GM19043 (cell line): ENCODE results near the gene ACSL5.
"Not testable (repeated sequence)": the region's sequence is repeated elsewhere in the genome, so short reads cannot be mapped to it uniquely, and the experiment has no call there.

ENCODE experiments used
- ATAC-seq: cut with Tn5 transposase; IDR thresholded peaks from one replicate; pipeline ENCODE4 v1.9.1; 2021; ENCODE audit warnings: low read depth; ENCODE audit not compliant: unreplicated experiment

The ACSL5 gene

DNA sequence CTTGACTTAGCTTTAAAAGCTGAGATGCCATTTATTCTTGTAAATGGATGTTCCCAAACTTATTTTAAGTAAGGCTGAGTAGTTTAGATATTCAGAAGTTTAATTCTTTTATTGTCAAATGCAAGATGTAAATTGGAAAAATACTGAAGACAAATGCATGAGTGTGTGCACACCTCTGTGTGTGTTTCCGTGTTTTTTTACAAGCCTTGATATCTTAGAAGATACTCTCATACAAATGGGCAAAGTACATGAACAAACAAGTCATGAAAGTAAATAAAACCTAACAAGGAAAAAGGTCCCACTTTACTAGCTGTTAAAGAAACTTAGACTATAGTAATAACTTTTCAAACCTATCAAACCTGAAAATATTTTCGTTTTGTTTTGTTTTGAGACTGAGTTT is 29.0 kb downstream of the ACSL5 start:
- no peak for ATAC-seq

DNA sequence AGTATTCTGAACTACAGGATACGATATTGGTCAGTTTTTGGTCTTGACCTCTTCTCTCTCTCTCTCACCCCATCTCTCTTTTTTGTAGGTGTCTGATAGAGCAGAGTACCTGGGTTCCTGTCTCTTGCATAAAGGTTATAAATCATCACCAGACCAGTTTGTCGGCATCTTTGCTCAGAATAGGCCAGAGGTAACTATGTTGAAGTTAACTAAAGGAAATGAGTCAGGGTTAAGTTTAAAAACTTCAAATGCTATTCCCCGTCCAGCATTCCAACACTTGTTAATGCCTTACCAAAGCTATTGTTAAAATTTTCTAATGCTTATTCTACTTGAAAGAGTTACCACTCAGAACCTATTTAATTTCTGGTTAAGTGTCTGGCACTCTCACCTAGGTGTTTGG is 30.7 kb downstream of the ACSL5 start:
- ATAC-seq: no peak

DNA sequence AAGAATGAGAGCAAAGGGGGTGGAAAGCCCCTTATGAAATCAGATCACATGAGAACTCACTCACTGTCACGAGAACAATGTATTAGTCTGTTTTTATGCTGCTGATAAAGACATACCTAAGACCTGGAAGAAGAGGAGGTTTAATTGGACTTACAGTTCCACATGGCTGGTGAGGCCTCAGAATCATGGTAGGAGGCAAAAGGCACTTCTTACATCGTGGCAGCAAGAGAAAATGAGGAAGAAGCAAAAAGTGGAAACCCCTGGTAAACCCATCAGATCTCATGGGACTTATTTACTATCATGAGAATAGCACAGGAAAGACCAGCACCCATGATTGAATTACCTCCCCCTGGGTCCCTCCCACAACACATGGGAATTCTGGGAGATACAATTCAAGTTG is 32.9 kb downstream of the ACSL5 start:
- not testable (repeated sequence) for ATAC-seq

- ATAC-seq: no peak
Measured at GRCh38 chr10:112407696-112408095, 33.8 kb downstream of the ACSL5 start.

DNA sequence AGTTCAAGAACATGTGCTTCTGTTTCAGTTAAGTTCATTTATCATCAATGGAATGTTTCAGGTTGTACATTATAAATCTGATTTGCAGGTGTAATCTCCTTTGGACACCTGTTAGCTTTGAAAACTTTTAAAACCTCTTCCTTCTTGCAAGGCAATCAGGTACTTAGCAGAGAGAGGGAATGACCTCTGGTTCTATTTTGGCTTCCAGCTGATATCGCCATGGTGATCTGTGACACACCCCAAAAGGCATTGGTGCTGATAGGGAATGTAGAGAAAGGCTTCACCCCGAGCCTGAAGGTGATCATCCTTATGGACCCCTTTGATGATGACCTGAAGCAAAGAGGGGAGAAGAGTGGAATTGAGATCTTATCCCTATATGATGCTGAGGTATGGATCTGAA is 35.4 kb downstream of the ACSL5 start:
- no peak for ATAC-seq

- ATAC-seq: no peak
Measured at GRCh38 chr10:112409755-112410154, 35.8 kb downstream of the ACSL5 start.

- ATAC-seq: no peak
Measured at GRCh38 chr10:112412696-112413095, 38.8 kb downstream of the ACSL5 start.

DNA sequence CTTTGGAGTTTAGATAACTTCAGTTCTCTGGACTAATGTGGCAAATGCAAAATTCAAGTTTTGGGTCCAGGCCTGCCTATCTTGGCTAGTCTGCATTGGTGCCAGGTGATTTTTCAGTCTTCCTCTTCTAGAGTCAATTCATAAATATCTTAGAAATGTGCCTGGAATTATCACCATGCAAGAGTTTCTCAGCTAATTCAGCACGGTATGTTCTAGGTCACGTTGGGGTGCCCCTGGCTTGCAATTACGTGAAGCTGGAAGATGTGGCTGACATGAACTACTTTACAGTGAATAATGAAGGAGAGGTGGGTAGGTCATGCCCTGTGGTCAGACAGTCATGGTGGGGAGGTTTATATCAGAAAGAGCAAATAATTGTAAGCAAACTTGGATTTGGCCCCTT is 47.8 kb downstream of the ACSL5 start:
- ATAC-seq: no peak

- ATAC-seq: no peak
Measured at GRCh38 chr10:112424651-112425050, 50.7 kb downstream of the ACSL5 start.

DNA sequence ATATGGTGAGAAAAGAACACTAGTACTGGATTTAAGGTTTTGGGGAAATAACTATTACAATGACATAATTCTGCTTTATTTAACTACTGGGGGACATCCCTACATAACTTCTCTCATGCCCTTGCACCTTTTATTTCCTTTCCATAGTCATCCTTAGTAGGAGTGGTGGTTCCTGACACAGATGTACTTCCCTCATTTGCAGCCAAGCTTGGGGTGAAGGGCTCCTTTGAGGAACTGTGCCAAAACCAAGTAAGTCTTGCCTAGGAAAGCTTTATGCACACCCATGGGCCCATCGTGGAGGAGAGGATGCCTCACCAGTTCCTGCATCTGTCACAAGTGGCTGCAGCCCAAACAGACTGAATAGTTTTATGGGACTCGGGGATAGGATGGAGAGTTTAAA is 52.2 kb downstream of the ACSL5 start:
- ATAC-seq: no peak

- ATAC-seq: no peak
Measured at GRCh38 chr10:112429147-112429546, 55.2 kb downstream of the ACSL5 start.

DNA sequence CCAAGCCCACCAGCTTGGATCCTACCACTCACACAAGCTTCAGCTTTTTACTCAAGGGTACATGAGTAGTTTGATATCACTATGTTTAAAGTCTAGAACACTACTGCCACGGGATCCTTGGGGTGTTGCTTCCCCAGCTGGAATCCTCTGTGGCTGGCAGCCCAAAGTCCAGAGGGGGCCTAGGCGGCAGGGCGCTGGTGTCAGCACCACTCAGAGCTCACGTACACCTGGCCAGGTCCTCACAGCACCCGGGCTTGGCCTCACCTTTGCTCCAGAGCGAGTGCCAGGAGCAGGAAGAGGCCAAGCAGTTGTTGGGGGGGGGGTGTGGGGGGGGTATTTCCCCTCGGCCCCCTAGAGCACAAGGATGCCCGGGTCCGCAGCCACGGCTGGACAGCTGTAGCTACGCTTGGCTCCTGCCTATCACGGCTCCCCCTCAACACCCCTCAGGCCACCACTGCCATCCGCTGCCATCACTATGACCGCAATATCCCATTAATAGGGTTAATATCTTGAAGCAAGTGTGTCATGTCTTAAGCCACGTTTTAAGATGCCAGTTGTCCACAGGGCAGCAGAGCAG is 55.8 kb downstream of the ACSL5 start:
- ATAC-seq: no peak

DNA sequence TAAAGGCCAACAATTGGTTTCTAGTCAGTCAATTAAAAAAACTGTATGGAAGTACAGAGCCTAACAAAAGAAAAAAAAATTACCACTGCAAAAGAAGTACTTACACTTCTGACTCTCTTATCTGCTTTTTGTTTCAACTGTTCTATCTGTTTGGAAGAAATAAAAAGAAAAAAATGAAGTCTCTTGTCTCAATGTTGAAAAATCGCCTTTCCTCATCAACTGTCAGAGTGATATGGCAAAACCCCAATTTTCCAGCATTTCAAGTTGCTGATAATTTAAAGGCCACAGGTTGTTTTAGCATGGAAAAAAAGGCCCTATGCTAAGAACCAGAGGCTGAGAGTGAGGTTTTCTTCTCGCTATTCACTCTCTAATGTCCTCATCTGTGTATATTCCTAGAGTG is 59.2 kb downstream of the ACSL5 start:
- no peak for ATAC-seq

DNA sequence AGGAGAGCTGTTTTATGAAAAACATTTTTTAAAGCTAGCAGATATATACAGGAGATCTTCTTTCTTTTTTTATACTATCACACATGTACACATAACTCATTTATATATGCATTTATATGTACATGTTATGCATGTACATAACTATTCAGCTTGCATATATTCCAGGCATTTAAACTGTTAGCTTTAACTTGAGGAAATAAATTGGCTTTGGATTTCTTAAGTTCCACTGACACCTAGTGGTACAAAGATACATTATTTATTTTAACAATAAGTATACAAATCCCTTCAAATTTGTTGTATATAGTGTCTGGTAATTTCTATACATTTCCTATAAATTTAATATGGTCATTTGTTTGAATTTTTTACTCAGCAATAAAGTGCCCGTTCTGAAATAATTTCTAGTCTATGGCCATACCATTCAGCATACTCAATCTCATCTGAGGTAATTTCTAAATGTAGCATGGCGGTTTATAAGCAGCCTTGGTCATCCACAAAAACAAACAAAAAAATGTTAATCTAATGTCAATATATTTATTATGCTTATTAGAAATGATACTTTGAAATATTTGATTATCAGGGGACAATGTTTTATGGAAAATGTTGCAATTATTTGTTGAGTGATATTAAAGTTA is 61.2 kb downstream of the ACSL5 start:
- ATAC-seq: no peak

DNA sequence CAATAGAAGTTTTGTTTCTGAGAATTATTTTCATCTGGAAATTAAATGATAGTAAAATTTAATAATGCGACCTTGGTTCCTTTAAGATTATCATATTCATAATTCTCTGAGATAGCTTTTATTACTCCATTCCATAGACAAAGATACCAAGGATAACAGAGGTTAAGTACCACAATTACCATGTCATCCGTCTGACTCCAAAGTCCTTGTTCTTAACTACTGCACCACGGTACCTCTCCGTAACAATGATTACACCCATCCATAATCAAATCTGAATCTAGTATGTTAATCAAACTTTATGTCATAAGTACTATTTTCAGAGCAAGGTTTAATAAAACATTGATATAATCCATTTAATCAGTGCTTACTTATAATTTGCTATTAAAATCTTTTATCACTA is 64.4 kb downstream of the ACSL5 start:
- ATAC-seq: no peak

- no peak for ATAC-seq
Measured at GRCh38 chr10:112441520-112441919, 67.6 kb downstream of the ACSL5 start.

GRCh38 chr10:112442063-112442462 is 68.1 kb downstream of the ACSL5 start:
- ATAC-seq: no peak

DNA sequence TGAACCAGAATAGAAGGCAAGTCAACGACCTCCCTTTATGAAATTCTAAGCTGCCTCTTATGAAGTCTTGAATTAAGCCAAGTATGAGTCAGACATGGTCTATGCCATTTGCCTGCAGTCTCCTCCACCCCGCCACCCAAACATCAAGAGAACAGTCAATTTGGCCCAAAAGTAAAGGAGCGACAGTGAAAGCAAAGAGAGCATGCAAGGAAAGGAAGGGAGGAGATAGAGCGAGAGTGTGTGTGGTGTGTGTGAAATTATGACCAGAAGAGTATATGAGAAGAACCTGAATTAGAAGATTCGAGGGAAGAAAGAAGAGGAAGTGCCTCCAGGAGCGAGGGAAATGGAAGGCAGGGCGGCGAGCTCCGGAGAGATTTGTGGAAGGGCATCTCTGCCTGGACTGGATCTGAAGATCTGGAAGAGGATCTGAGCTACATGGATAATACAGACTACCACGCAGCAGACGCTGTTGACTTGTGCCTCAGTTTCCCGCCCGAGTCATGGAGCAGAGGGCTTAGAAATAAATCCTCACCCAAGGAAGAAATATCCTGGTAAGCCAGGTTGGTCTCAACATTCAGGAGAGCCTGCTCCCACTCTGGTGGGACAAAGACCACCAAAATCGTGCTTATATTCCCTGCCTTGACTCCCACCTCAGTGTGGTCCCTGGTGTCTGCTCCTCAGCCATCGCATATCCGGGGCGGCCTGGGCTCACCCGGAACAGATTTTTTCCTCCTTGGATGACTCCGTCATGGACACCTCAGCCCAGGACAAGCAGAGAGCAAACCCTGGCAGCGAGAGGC is 72.3 kb downstream of the ACSL5 start:
- ATAC-seq: no peak

GRCh38 chr10:112446855-112447619 is 73.1 kb downstream of the ACSL5 start, which contains the start of the genes VTI1A and ZDHHC6:
VTI1A (plus strand) TSS chr10:112447215; CDS start chr10:112447374, 159 bp downstream.
ZDHHC6 (minus strand) TSS chr10:112446914; CDS start chr10:112445436, 1,478 bp downstream.
- ATAC-seq: peak; percentile 93

DNA sequence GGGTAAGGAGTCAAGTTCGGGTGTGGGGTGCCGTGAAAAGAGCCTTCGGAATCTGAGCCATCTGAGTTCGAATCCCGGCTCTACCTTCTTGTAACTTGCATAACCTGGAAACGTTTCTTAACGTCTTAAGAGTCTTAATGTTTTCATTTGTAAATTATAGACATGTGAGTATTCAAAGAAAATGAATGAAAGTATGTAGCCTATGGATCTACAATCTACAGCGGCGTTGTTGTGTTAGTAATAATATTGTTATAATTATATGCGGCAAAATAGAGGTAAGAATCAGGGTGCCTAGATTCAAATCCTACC is 73.7 kb downstream of the ACSL5 start:
- no peak for ATAC-seq

- no peak for ATAC-seq
Measured at GRCh38 chr10:112448888-112449287, 75.0 kb downstream of the ACSL5 start.
